RPMI7951 (cell line): ENCODE data around the gene ASMT. TPM values are rescaled to one million over a fixed set of nuclear protein-coding genes. Genes with fewer than 3 reads are reported as not detected.

Experiments used
- total RNA-seq: library from RNA; depleted of rRNA; stranded (reverse); fragments of >200 nt; shearing (Covaris generic); gene quantifications from 2 replicates; pipeline ENCODE4 v1.2.3, GENCODE V29; 2014; rRNA removed

Gene ASMT
- total RNA-seq, 1 experiment from 2014 or later, result not detected

Other genes starting within 250 kb of the ASMT start
- gene SLC25A6, start 222.9 kb upstream of the ASMT start, total RNA-seq, result 89.4 and 116 TPM in 2 replicates
- gene ASMTL, start 162.2 kb upstream of the ASMT start, total RNA-seq, result 4.8 and 5.6 TPM in 2 replicates
- gene P2RY8, start 77.9 kb upstream of the ASMT start, total RNA-seq, result 0.20 TPM in 1 of 2 replicates, not detected in the other
- gene AKAP17A, start 23.5 kb upstream of the ASMT start, total RNA-seq, result 8.7 and 10.9 TPM in 2 replicates